Panc1 (cell line): ENCODE data around the gene GABRG3. TPM values are rescaled to one million over a fixed set of nuclear protein-coding genes. Genes with fewer than 3 reads are reported as not detected.

Experiments
- ATAC-seq: fragments of 200-7000 bp; cut with Tn5 transposase; 2 replicates; pipeline ENCODE4 v1.9.1; 2020; ENCODE audit warnings: mild to moderate bottlenecking, moderate library complexity
- BruUV-seq: library from RNA; stranded (reverse); fragments of 400-500 nt; replicated peaks from 2 replicates; lab custom pipeline; 2021; lab: Mats Ljungman, UMichigan
- CTCF ChIA-PET: fragments of 300-600 bp; sonication (Branson Sonifier 250); formaldehyde crosslinking; loops from one replicate; lab custom pipeline; 2022; ENCODE audit warnings: antibody characterized with exemption; lab: Charles Lee
- POLR2A ChIA-PET: fragments of 300-600 bp; sonication (Branson Sonifier 250); formaldehyde crosslinking; loops from one replicate; lab custom pipeline; 2022; ENCODE audit warnings: antibody characterized with exemption; lab: Charles Lee
- DNase-seq: peaks from one replicate; pipeline ENCODE4 v3.0.0-alpha.2; 2010; ENCODE audit warnings: low read depth, low spot score
- H3K27ac ChIP-seq: 2 replicates; pipeline ENCODE4 v1.5.1; 2011; ENCODE audit warnings: mild to moderate bottlenecking, low read length, inconsistent platforms
- H3K27me3 ChIP-seq: fragments of 200-500 bp; sonication (Bioruptor generic); 2 replicates; pipeline ENCODE4 v1.6.0; 2014; ENCODE audit warnings: low read length, inconsistent platforms; ENCODE audit not compliant: control insufficient read depth, insufficient read depth
- H3K36me3 ChIP-seq: fragments of 200-500 bp; sonication (Bioruptor generic); 2 replicates; pipeline ENCODE4 v1.5.1; 2014; ENCODE audit warnings: inconsistent platforms, mild to moderate bottlenecking, low read length, moderate library complexity; ENCODE audit not compliant: control insufficient read depth, insufficient read depth
- H3K4me1 ChIP-seq: 2 replicates; pipeline ENCODE4 v1.5.1; 2011; ENCODE audit warnings: inconsistent platforms, mild to moderate bottlenecking, low read length, moderate library complexity; ENCODE audit not compliant: control insufficient read depth, insufficient read depth
- H3K4me3 ChIP-seq, 2 experiments: 2 replicates each; pipeline ENCODE4 v1.5.1; 2011 to 2012; ENCODE audit warnings: low read depth in 2 of 2, low read length in 2 of 2, mild to moderate bottlenecking in 2 of 2, inconsistent platforms in 1 of 2, moderate library complexity in 1 of 2
- H3K9me3 ChIP-seq: fragments of 200-500 bp; sonication (Bioruptor generic); 2 replicates; pipeline ENCODE4 v1.5.1; 2014; ENCODE audit warnings: low read depth, mild to moderate bottlenecking, inconsistent platforms, low read length, moderate library complexity; ENCODE audit not compliant: control insufficient read depth, insufficient read depth
- CTCF ChIP-seq: fragments of 450-650 bp; IDR thresholded peaks from 2 replicates; pipeline ENCODE4 v1.5.1; 2017; ENCODE audit warnings: mild to moderate bottlenecking
- POLR2AphosphoS5 ChIP-seq: IDR thresholded peaks from 2 replicates; pipeline ENCODE4 v1.6.1; 2012; ENCODE audit warnings: mild to moderate bottlenecking, low read depth, low read length, moderate library complexity
- REST ChIP-seq, 2 experiments: IDR thresholded peaks; 2 replicates each; pipeline ENCODE4 v1.6.1; 2011 to 2012; ENCODE audit warnings: low read depth in 2 of 2, control low read depth in 1 of 2, low read length in 1 of 2, mild to moderate bottlenecking in 1 of 2, moderate library complexity in 1 of 2; ENCODE audit not compliant: insufficient read depth in 1 of 2
- SIN3A ChIP-seq: IDR thresholded peaks from 2 replicates; pipeline ENCODE4 v1.6.1; 2012; ENCODE audit warnings: low read depth, mild to moderate bottlenecking, low read length, moderate library complexity, borderline replicate concordance; ENCODE audit not compliant: insufficient read depth
- TCF7L2 ChIP-seq: IDR thresholded peaks from 2 replicates; pipeline ENCODE4 v1.6.1; 2011; ENCODE audit warnings: mild to moderate bottlenecking, low read depth, low read length, inconsistent platforms
- in situ Hi-C: cut with HindIII; loops from 2 replicates; pipeline ENCODE4 v1.10.0; 2016; ENCODE audit warnings: low sequenced_read_pairs, low pct_unique_long_range_greater_than_20kb
- intact Hi-C: fragments of 100-400 bp; cut with micrococcal nuclease; formaldehyde crosslinking; loops from one replicate; pipeline ENCODE4 v1.10.0; 2022; ENCODE audit not compliant: unreplicated experiment
- total RNA-seq: library from RNA; stranded (reverse); gene quantifications from one replicate; pipeline ENCODE4 v1.2.1, GENCODE V29; 2021; ENCODE audit not compliant: unreplicated experiment

The GABRG3 gene
- total RNA-seq, 1 experiment from 2014 or later = not detected

- no peaks in the 10 kb centered on the region for H3K27me3 ChIP-seq
- no peaks in the 10 kb centered on the region for H3K9me3 ChIP-seq
- no peak for TF ChIP-seq SIN3A
- in situ Hi-C loops = no loop called here
- no peak overlapping the region for H3K27ac ChIP-seq
- BruUV-seq = no TSS peak
- ChIA-PET POLR2A (no interaction called here), CTCF (no interaction called here)
- H3K4me1 ChIP-seq = no peaks in the 10 kb centered on the region
- intact Hi-C loops = no loop called here
- ATAC-seq (no peak), DNase-seq (no peak)
- H3K4me3 ChIP-seq = no peak overlapping the region
- no peaks in the 10 kb centered on the region for H3K36me3 ChIP-seq
Observed at GRCh38 chr15:27260523-27260922, 289.5 kb downstream of the GABRG3 start.

GRCh38 chr15:27268923-27269322 is 297.9 kb downstream of the GABRG3 start:
- TF ChIP-seq SIN3A (no peak), CTCF (no peak), TCF7L2 (no peak), POLR2AphosphoS5 (no peak), REST (IDR thresholded peaks at IDR 0.05; ENCODE audit: insufficient read depth in 1 of 2, low read depth in 2 of 2, low read length in 1 of 2) (no peak)
- BruUV-seq = no TSS peak
- H3K36me3 ChIP-seq = no peaks in the 10 kb centered on the region
- H3K4me3 ChIP-seq = no peak overlapping the region
- no peaks in the 10 kb centered on the region for H3K27me3 ChIP-seq
- intact Hi-C loops (no loop called here), in situ Hi-C loops (no loop called here)
- H3K4me1 ChIP-seq = no peaks in the 10 kb centered on the region
- no peak for ATAC-seq
- ChIA-PET CTCF (no interaction called here), POLR2A (no interaction called here)
- no peak overlapping the region for H3K27ac ChIP-seq
- no peak for DNase-seq
- H3K9me3 ChIP-seq = no peaks in the 10 kb centered on the region

- H3K27ac ChIP-seq = no peak overlapping the region
- ATAC-seq (no peak), DNase-seq (no peak)
- no peaks in the 10 kb centered on the region for H3K36me3 ChIP-seq
- in situ Hi-C loops = no loop called here
- H3K4me1 ChIP-seq = no peaks in the 10 kb centered on the region
- BruUV-seq = no TSS peak
- no peaks in the 10 kb centered on the region for H3K27me3 ChIP-seq
- ChIA-PET CTCF (no interaction called here), POLR2A (no interaction called here)
- no peaks in the 10 kb centered on the region for H3K9me3 ChIP-seq
- no peak overlapping the region for H3K4me3 ChIP-seq
- no peak for TF ChIP-seq REST (IDR thresholded peaks at IDR 0.05; ENCODE audit: insufficient read depth in 1 of 2, low read depth in 2 of 2, low read length in 1 of 2)
- no peak for TF ChIP-seq POLR2AphosphoS5
- no peak for TF ChIP-seq CTCF
- TF ChIP-seq TCF7L2 = no peak
- TF ChIP-seq SIN3A = no peak
- intact Hi-C loops = no loop called here
Observed at GRCh38 chr15:27271258-27271657, 300.3 kb downstream of the GABRG3 start.
